A549 (cell line): ENCODE data around the gene EFCAB8. TPM values are rescaled to one million over a fixed set of nuclear protein-coding genes. Genes with fewer than 3 reads are reported as not detected.

ENCODE experiments used
- ATAC-seq, 2 experiments: fragments of 200-7000 bp in 1 of 2; fragments of >200 bp in 1 of 2; cut with Nextera tagmentation in 1 of 2; cut with Tn5 transposase in 1 of 2; 3 replicates each; pipeline versions ENCODE4 v1.8.0 to v1.9.1; 2018 to 2020; ENCODE audit warnings: mild to moderate bottlenecking in 1 of 2, moderate library complexity in 1 of 2
- CTCF ChIA-PET: fragments of 300-600 bp; sonication (Branson Sonifier 250); formaldehyde crosslinking; extraction: SDS; loops from one replicate; lab custom pipeline; 2021; ENCODE audit warnings: antibody characterized with exemption, inconsistent platforms; lab: Yijun Ruan, JAX
- POLR2A ChIA-PET: fragments of 350-600 bp; formaldehyde crosslinking; extraction: SDS; loops from one replicate; lab custom pipeline; 2021; ENCODE audit warnings: antibody characterized with exemption, inconsistent platforms; lab: Yijun Ruan, JAX
- DNase-seq, 2 experiments: peaks; one replicate each; pipeline versions ENCODE4 v3.0.0 to v3.0.0-alpha.2; 2011 to 2016; ENCODE audit warnings: low read depth in 1 of 2, low spot score in 1 of 2
- FAIRE-seq: peaks from 2 replicates; lab custom pipeline; 2011; peaks lifted over from hg19 to GRCh38; lab: Jason Lieb, UNC
- H3K27ac ChIP-seq, 2 experiments: fragments of >200 bp; sonication (Bioruptor Twin); formaldehyde crosslinking; 3 replicates each; pipeline ENCODE4 v1.5.1; 2016 to 2017
- H3K4me1 ChIP-seq: fragments of >200 bp; sonication (Bioruptor Twin); formaldehyde crosslinking; 3 replicates; pipeline ENCODE4 v1.6.1; 2016
- H3K4me2 ChIP-seq: fragments of >200 bp; sonication (Bioruptor Twin); formaldehyde crosslinking; 3 replicates; pipeline ENCODE4 v1.6.1; 2016
- H3K4me3 ChIP-seq: fragments of >200 bp; sonication (Bioruptor Twin); formaldehyde crosslinking; 3 replicates; pipeline ENCODE4 v1.5.1; 2016
- H3K9me3 ChIP-seq: fragments of >200 bp; sonication (Bioruptor Twin); formaldehyde crosslinking; 3 replicates; pipeline ENCODE4 v1.6.1; 2016
- ATOH8 ChIP-seq: fragments of 250-450 bp; sonication (Bioruptor Pico); IDR thresholded peaks from 2 replicates; pipeline ENCODE4 v1.5.0; 2020; ENCODE audit warnings: low read depth, mild to moderate bottlenecking, moderate library complexity
- EHMT2 ChIP-seq: fragments of 200-600 bp; sonication (generic); IDR thresholded peaks from 2 replicates; pipeline ENCODE4 v1.6.1; 2016; ENCODE audit warnings: antibody characterized with exemption, low read depth, mild to moderate bottlenecking, moderate library complexity
- ESRRA ChIP-seq: fragments of 150-350 bp; IDR thresholded peaks from 2 replicates; pipeline ENCODE4 v1.6.1; 2014; ENCODE audit warnings: mild to moderate bottlenecking, low read length, borderline replicate concordance
- FOSB ChIP-seq: fragments of 250-450 bp; sonication (Bioruptor Pico); IDR thresholded peaks from 2 replicates; pipeline ENCODE4 v1.5.0; 2020; ENCODE audit warnings: mild to moderate bottlenecking, moderate library complexity
- FOSL2 ChIP-seq, 2 experiments: fragments of 450-650 bp in 1 of 2; fragments of >200 bp in 1 of 2; sonication (Bioruptor Twin) in 1 of 2; formaldehyde crosslinking; IDR thresholded peaks; 2 replicates each; pipeline versions ENCODE4 v1.5.0 to v1.6.1; 2016 to 2020; ENCODE audit warnings: mild to moderate bottlenecking in 1 of 2, moderate library complexity in 1 of 2
- HDAC2 ChIP-seq: fragments of 200-600 bp; sonication (generic); IDR thresholded peaks from 2 replicates; pipeline ENCODE4 v1.6.1; 2016
- HOXA7 ChIP-seq: fragments of 250-450 bp; sonication (Bioruptor Pico); IDR thresholded peaks from 2 replicates; pipeline ENCODE4 v1.5.0; 2020; ENCODE audit warnings: mild to moderate bottlenecking, moderate library complexity
- HOXB5 ChIP-seq: fragments of 250-450 bp; sonication (Bioruptor Pico); IDR thresholded peaks from 2 replicates; pipeline ENCODE4 v1.5.0; 2020; ENCODE audit warnings: mild to moderate bottlenecking, moderate library complexity
- MAZ ChIP-seq: fragments of 150-350 bp; IDR thresholded peaks from 2 replicates; pipeline ENCODE4 v1.6.1; 2014; ENCODE audit warnings: antibody characterized with exemption, low read depth, low read length, borderline replicate concordance
- MYC ChIP-seq: IDR thresholded peaks from 2 replicates; pipeline ENCODE4 v1.6.1; 2012; ENCODE audit warnings: mild to moderate bottlenecking, inconsistent platforms, low read length, improper control_type of control experiment, borderline replicate concordance
- NFE2L2 ChIP-seq: fragments of 150-350 bp; conservative IDR thresholded peaks from 2 replicates; pipeline ENCODE4 v1.6.1; 2014; ENCODE audit warnings: low read length
- NR3C1 ChIP-seq: fragments of >200 bp; sonication (Bioruptor Twin); formaldehyde crosslinking; IDR thresholded peaks from 3 replicates; pipeline ENCODE4 v1.6.1; 2017
- POLR2A ChIP-seq: IDR thresholded peaks from 2 replicates; pipeline ENCODE4 v1.6.1; 2012; ENCODE audit warnings: mild to moderate bottlenecking, low read length
- POLR2AphosphoS2 ChIP-seq: conservative IDR thresholded peaks from 2 replicates; pipeline ENCODE4 v1.6.1; 2012; ENCODE audit warnings: low read length, improper control_type of control experiment, inconsistent platforms
- RCOR1 ChIP-seq: fragments of 150-350 bp; IDR thresholded peaks from 2 replicates; pipeline ENCODE4 v1.6.1; 2014; ENCODE audit warnings: antibody characterized with exemption, low read length, low read depth
- SMC3 ChIP-seq: fragments of >200 bp; sonication (Bioruptor Twin); formaldehyde crosslinking; IDR thresholded peaks from 3 replicates; pipeline ENCODE4 v1.6.1; 2018; ENCODE audit warnings: inconsistent platforms
- SREBF2 ChIP-seq: fragments of 450-650 bp; IDR thresholded peaks from 2 replicates; pipeline ENCODE4 v1.6.1; 2014; ENCODE audit warnings: mild to moderate bottlenecking, moderate library complexity
- WGBS: methylation state at CpG from one replicate; pipeline ENCODE4 v1.1.6; 2017; ENCODE audit errors: missing lambda C conversion rate; 5-methylcytosine and 5-hydroxymethylcytosine counted together
- polyA plus RNA-seq, 4 experiments: library from polyadenylated mRNA; depleted of rRNA in 3 of 4; stranded (reverse); fragments of >200 nt; fragmentation: RNase III in 1 of 4; extraction: RNeasy Plus Mini Kit Qiagen cat#74134 plus additional on column Dnase treatment in 1 of 4; gene quantifications; 2 replicates in 3 of 4; 3 replicates in 1 of 4; pipeline ENCODE4 v1.2.3, GENCODE V29; 2011 to 2017
- TF ChIP-seq, protein P1 (sequence below): fragments of >200 bp; sonication (Bioruptor Twin); formaldehyde crosslinking; IDR thresholded peaks from 2 replicates; pipeline ENCODE4 v1.6.1; 2016
- TF ChIP-seq, protein P2 (sequence below): fragments of 150-350 bp; IDR thresholded peaks from 2 replicates; pipeline ENCODE4 v1.6.1; 2014; ENCODE audit warnings: low read depth, mild to moderate bottlenecking, low read length
- TF ChIP-seq, protein P3 (sequence below): fragments of 200-600 bp; sonication (generic); IDR thresholded peaks from 2 replicates; pipeline ENCODE4 v1.6.1; 2016; ENCODE audit warnings: antibody characterized with exemption, mild to moderate bottlenecking, moderate library complexity

EFCAB8 gene
- polyA plus RNA-seq, 2 of the 4 experiments (the other 2 are of a cell fraction): not detected

- no peak for ATAC-seq
- no peak overlapping the region for H3K4me3 ChIP-seq
Observed at GRCh38 chr20:32885185-32885584, 26.5 kb downstream of the EFCAB8 start.

GRCh38 chr20:32885952-32886351 lies 27.2 kb downstream of the EFCAB8 start:
- TF ChIP-seq ATOH8 (CRISPR knock-in tag) (no peak), POLR2A (no peak), HOXA7 (CRISPR knock-in tag) (no peak), SMC3 (no peak), FOSB (CRISPR knock-in tag) (no peak), SREBF2 (no peak), HDAC2 (no peak), MYC (no peak), RCOR1 (no peak), HOXB5 (no peak), FOSL2 (IDR thresholded peaks at IDR 0.05) (no peak), FOSL2 (CRISPR knock-in tag; IDR thresholded peaks at IDR 0.05) (no peak), EHMT2 (no peak)
- TF ChIP-seq, protein P1, sequence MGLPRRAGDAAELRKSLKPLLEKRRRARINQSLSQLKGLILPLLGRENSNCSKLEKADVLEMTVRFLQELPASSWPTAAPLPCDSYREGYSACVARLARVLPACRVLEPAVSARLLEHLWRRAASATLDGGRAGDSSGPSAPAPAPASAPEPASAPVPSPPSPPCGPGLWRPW: no peak
- TF ChIP-seq, all 56 proteins: peak for 0
- ChIA-PET CTCF (interaction anchor here (1.3 to 3.7 kb wide), 3 partner anchors 8 to 16 kb away, joined by 4 to 10 read pairs (median 7); no protein-coding TSS in a partner anchor), POLR2A (interaction anchor here (0.5 kb wide), 1 partner anchor 139 kb away, joined by 3 read pairs; no protein-coding TSS in a partner anchor)
- H3K27ac ChIP-seq: no peak overlapping the region
- no peak for FAIRE-seq
- H3K4me1 ChIP-seq: no peaks in the 10 kb centered on the region
- 65% methylated on average over 4 of the region's 4 CpGs for WGBS
- H3K4me3 ChIP-seq: no peak overlapping the region
- no peak for ATAC-seq
- no peak for DNase-seq
- no peaks in the 10 kb centered on the region for H3K9me3 ChIP-seq
- H3K4me2 ChIP-seq: no peak overlapping the region

More at GRCh38 chr20:32885185-32885584, 26.5 kb downstream of the EFCAB8 start:
- Histone ChIP-seq H3K27ac (no peak overlapping the region), H3K4me2 (no peak overlapping the region), H3K9me3 (no peaks in the 10 kb centered on the region), H3K4me1 (no peaks in the 10 kb centered on the region)
- TF ChIP-seq POLR2AphosphoS2 (no peak), NFE2L2 (no peak), ESRRA (no peak)
- ChIA-PET CTCF (interaction anchor here (0.9 to 3.7 kb wide), 3 partner anchors 9 to 106 kb away, joined by 3 to 10 read pairs (median 7); no protein-coding TSS in a partner anchor), POLR2A (no interaction called here)
- DNase-seq (no peak), FAIRE-seq (no peak)
- WGBS: 81% methylated on average over 20 of the region's 20 CpGs

DNA sequence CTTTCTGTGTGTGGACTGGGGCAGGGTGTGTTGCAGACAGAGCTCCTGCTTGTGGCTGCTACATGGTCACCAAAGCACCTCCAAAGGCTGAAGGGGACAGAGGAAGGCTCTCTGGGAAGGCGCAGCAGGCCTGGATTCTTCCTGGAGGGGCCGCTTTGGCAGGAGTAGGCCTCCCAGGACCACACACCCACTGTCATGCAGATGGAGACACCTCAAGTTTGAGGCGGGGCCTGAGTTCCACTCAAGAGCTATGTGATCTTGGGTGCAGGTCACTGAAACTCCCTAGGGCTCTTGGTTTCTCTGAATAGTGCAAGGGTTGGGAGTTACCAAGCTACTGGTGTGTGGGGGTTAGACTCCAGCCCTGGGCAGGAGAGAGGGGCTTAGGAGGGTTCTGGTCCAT lies 27.9 kb downstream of the EFCAB8 start:
- no peak for TF ChIP-seq SMC3
- TF ChIP-seq, protein P2, sequence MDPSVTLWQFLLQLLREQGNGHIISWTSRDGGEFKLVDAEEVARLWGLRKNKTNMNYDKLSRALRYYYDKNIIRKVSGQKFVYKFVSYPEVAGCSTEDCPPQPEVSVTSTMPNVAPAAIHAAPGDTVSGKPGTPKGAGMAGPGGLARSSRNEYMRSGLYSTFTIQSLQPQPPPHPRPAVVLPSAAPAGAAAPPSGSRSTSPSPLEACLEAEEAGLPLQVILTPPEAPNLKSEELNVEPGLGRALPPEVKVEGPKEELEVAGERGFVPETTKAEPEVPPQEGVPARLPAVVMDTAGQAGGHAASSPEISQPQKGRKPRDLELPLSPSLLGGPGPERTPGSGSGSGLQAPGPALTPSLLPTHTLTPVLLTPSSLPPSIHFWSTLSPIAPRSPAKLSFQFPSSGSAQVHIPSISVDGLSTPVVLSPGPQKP: no peak
- TF ChIP-seq MAZ: no peak
- no peak for TF ChIP-seq NR3C1
- no peak for TF ChIP-seq SREBF2
- TF ChIP-seq, protein P3, sequence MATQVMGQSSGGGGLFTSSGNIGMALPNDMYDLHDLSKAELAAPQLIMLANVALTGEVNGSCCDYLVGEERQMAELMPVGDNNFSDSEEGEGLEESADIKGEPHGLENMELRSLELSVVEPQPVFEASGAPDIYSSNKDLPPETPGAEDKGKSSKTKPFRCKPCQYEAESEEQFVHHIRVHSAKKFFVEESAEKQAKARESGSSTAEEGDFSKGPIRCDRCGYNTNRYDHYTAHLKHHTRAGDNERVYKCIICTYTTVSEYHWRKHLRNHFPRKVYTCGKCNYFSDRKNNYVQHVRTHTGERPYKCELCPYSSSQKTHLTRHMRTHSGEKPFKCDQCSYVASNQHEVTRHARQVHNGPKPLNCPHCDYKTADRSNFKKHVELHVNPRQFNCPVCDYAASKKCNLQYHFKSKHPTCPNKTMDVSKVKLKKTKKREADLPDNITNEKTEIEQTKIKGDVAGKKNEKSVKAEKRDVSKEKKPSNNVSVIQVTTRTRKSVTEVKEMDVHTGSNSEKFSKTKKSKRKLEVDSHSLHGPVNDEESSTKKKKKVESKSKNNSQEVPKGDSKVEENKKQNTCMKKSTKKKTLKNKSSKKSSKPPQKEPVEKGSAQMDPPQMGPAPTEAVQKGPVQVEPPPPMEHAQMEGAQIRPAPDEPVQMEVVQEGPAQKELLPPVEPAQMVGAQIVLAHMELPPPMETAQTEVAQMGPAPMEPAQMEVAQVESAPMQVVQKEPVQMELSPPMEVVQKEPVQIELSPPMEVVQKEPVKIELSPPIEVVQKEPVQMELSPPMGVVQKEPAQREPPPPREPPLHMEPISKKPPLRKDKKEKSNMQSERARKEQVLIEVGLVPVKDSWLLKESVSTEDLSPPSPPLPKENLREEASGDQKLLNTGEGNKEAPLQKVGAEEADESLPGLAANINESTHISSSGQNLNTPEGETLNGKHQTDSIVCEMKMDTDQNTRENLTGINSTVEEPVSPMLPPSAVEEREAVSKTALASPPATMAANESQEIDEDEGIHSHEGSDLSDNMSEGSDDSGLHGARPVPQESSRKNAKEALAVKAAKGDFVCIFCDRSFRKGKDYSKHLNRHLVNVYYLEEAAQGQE: no peak
- no peak for TF ChIP-seq RCOR1
- Histone ChIP-seq H3K27ac (no peak overlapping the region), H3K9me3 (no peaks in the 10 kb centered on the region), H3K4me2 (no peak overlapping the region), H3K4me1 (no peaks in the 10 kb centered on the region), H3K4me3 (no peak overlapping the region)
- ATAC-seq (no peak), FAIRE-seq (no peak), DNase-seq (no peak)
- CTCF ChIA-PET: interaction anchor here (1.3 to 2.4 kb wide), 3 partner anchors 8 to 15 kb away, joined by 4 to 7 read pairs (median 5); no protein-coding TSS in a partner anchor
- POLR2A ChIA-PET: no interaction called here
- 26% methylated on average over 3 of the region's 3 CpGs for WGBS
